OCI-LY3 (cell line): ENCODE results near the gene CRABP1.

Experiments
- H2AFZ ChIP-seq: fragments of 200-600, 300-600 bp; shearing (Covaris generic); 2 replicates; pipeline ENCODE4 v1.6.0; 2014; ENCODE audit warnings: antibody characterized with exemption, low read depth, low read length
- H3K27ac ChIP-seq: fragments of 200-600, 300-600 bp; sonication (generic); 2 replicates; pipeline ENCODE4 v1.5.1; 2014; ENCODE audit warnings: mild to moderate bottlenecking, low read length, moderate library complexity, mixed read lengths
- H3K27me3 ChIP-seq: fragments of 200-600, 300-600 bp; sonication (generic); 2 replicates; pipeline ENCODE4 v1.6.1; 2014; ENCODE audit warnings: low read depth, low read length, mixed read lengths
- H3K36me3 ChIP-seq: fragments of 200-600, 300-600 bp; sonication (generic); replicated peaks from 2 replicates; pipeline ENCODE3; 2014; ENCODE audit warnings: low read depth, low read length, mixed read lengths
- H3K4me1 ChIP-seq: fragments of 300-600, 200-600 bp; sonication (generic); 2 replicates; pipeline ENCODE4 v1.6.1; 2014; ENCODE audit warnings: low read length, mixed read lengths
- H3K4me2 ChIP-seq: fragments of 200-600, 300-600 bp; sonication (generic); 2 replicates; pipeline ENCODE4 v1.6.1; 2014; ENCODE audit warnings: low read length, mixed read lengths
- H3K4me3 ChIP-seq: fragments of 300-600, 200-600 bp; sonication (generic); 2 replicates; pipeline ENCODE4 v1.5.1; 2014; ENCODE audit warnings: antibody characterized with exemption, mild to moderate bottlenecking, low read length, moderate library complexity
- H3K79me2 ChIP-seq: fragments of 300-600, 200-600 bp; shearing (Covaris generic); 2 replicates; pipeline ENCODE4 v1.6.1; 2014; ENCODE audit warnings: mild to moderate bottlenecking, low read length, mixed read lengths
- H3K9ac ChIP-seq: fragments of 300-600, 200-600 bp; shearing (Covaris generic); 2 replicates; pipeline ENCODE4 v1.6.0; 2014; ENCODE audit warnings: mild to moderate bottlenecking, low read length, moderate library complexity
- H3K9me3 ChIP-seq: fragments of 200-600, 300-600 bp; shearing (Covaris generic); 2 replicates; pipeline ENCODE4 v1.6.1; 2014; ENCODE audit warnings: low read length, mixed read lengths; ENCODE audit not compliant: insufficient read depth
- H4K20me1 ChIP-seq: fragments of 200-600, 300-600 bp; sonication (generic); 2 replicates; pipeline ENCODE4 v1.6.1; 2016; ENCODE audit warnings: low read length, mixed read lengths; ENCODE audit not compliant: insufficient read depth
- EZH2phosphoT487 ChIP-seq: fragments of 200-600 bp; shearing (Covaris generic); IDR thresholded peaks from 2 replicates; pipeline ENCODE4 v1.6.1; 2018; ENCODE audit warnings: antibody characterized with exemption, mixed run types, low read depth
- TF ChIP-seq, protein P1 (sequence below): fragments of 200-600, 300-600 bp; sonication (generic); IDR thresholded peaks from 2 replicates; pipeline ENCODE4 v1.5.1; 2014; ENCODE audit warnings: antibody characterized with exemption, low read length, low read depth

CRABP1 gene

DNA sequence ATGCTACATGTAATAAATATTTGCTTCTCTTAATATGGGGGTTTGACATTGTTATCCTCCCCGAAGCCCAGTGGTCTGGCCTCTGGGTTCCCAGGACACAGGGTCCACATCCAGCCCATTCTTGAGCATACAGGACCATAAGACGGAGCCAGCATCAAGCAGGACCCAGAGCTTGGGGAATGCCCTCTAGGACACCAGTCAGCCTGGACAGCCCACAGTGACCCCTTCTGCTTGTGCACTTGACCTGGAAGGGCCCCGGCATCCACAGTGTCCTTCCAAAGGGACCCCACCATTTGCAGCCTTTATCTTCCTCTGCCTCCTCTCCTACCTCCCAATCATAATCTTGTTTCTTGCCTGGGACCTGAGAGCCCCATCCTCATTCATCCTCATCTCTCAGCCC is 51.6 kb downstream of the CRABP1 start:
- no peak overlapping the region for H3K27ac ChIP-seq
- H3K79me2 ChIP-seq, result no peaks in the 10 kb centered on the region
- TF ChIP-seq EZH2phosphoT487, result no peak
- TF ChIP-seq, protein P1, sequence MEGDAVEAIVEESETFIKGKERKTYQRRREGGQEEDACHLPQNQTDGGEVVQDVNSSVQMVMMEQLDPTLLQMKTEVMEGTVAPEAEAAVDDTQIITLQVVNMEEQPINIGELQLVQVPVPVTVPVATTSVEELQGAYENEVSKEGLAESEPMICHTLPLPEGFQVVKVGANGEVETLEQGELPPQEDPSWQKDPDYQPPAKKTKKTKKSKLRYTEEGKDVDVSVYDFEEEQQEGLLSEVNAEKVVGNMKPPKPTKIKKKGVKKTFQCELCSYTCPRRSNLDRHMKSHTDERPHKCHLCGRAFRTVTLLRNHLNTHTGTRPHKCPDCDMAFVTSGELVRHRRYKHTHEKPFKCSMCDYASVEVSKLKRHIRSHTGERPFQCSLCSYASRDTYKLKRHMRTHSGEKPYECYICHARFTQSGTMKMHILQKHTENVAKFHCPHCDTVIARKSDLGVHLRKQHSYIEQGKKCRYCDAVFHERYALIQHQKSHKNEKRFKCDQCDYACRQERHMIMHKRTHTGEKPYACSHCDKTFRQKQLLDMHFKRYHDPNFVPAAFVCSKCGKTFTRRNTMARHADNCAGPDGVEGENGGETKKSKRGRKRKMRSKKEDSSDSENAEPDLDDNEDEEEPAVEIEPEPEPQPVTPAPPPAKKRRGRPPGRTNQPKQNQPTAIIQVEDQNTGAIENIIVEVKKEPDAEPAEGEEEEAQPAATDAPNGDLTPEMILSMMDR, result no peak
- no peak overlapping the region for H3K4me3 ChIP-seq
- H2AFZ ChIP-seq, result no peak overlapping the region
- H3K4me2 ChIP-seq, result no peak overlapping the region
- H3K36me3 ChIP-seq, result no peaks in the 10 kb centered on the region
- H3K9me3 ChIP-seq, result no peaks in the 10 kb centered on the region
- H3K4me1 ChIP-seq, result no peaks in the 10 kb centered on the region
- peaks cover 15% of the 10 kb centered on the region for H3K27me3 ChIP-seq
- no peaks in the 10 kb centered on the region for H4K20me1 ChIP-seq
- no peak overlapping the region for H3K9ac ChIP-seq

DNA sequence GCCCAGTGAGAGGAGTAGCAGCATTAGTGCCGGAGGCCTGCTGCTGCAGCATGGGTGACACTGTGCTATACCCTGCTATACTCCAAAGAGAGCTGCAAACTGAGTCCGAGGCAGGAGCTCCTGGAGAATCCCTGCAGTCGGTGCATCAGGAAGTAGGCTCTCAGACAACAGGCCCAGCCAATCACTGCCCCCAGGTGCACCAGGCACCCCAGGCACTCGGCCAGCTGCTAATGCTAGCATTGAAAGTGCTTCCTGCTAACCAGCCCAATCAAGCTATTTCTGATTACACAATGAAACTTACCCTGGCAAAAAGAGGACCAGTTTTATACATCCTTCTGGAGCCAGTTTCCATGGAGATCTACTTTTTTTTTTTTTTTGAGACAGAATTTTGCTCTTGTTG is 52.3 kb downstream of the CRABP1 start:
- Histone ChIP-seq H3K4me1 (no peaks in the 10 kb centered on the region), H3K9ac (no peak overlapping the region), H2AFZ (no peak overlapping the region), H3K36me3 (no peaks in the 10 kb centered on the region), H3K4me3 (no peak overlapping the region), H3K27me3 (peaks cover 9% of the 10 kb centered on the region), H3K4me2 (no peak overlapping the region), H3K79me2 (no peaks in the 10 kb centered on the region), H3K9me3 (no peaks in the 10 kb centered on the region), H4K20me1 (no peaks in the 10 kb centered on the region), H3K27ac (no peak overlapping the region)
- TF ChIP-seq, protein P1, result no peak
- no peak for TF ChIP-seq EZH2phosphoT487

DNA sequence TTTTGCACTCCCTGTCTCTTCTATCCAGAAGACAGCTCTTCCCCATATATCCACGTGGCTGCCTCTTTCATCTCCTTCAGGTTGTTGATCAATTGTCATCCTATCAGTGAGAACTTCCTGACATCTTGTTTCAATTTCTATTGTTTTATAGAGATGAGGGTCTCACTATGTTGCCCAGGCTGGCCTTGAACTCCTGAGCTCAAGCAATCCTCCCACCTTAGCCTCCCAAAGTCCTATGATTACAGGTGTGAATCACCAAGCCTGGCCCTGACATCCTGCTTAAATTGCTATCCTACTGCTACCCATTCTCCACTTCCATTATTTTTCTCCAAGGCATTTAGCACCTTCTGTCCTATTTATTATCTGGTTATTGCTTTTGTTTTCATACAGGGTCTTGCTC is 53.0 kb downstream of the CRABP1 start:
- H3K27ac ChIP-seq, result no peak overlapping the region
- no peak overlapping the region for H3K4me3 ChIP-seq
- no peaks in the 10 kb centered on the region for H3K79me2 ChIP-seq
- H3K4me1 ChIP-seq, result no peaks in the 10 kb centered on the region
- H3K27me3 ChIP-seq, result peaks cover 3% of the 10 kb centered on the region; the same call in 1 of the 2 replicates
- H3K9ac ChIP-seq, result no peak overlapping the region
- no peak overlapping the region for H3K4me2 ChIP-seq
- no peaks in the 10 kb centered on the region for H3K36me3 ChIP-seq
- TF ChIP-seq EZH2phosphoT487, result no peak
- TF ChIP-seq, protein P1, result no peak
- no peak overlapping the region for H2AFZ ChIP-seq
- H4K20me1 ChIP-seq, result no peaks in the 10 kb centered on the region
- no peaks in the 10 kb centered on the region for H3K9me3 ChIP-seq

DNA sequence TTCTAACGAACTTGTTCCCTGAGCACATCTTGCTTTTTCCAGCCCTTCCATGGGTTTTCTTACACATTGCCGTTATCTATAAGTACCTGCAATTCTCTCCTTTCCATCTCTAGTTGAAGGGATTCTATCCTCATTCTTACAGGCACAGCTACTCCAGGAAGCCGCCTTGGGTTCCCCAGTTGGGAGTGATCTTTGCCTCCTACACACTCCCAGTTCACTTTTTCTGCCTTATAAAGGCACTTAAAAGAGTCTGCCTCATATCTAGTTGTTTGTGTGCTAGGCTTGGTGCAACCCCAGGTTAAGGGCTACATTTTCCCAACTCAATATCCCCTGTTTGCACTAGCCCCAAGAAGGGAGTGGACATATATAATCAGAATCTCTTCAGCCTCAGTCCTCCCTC is 53.9 kb downstream of the CRABP1 start:
- H3K27ac ChIP-seq, result no peak overlapping the region
- TF ChIP-seq, protein P1, result no peak
- TF ChIP-seq EZH2phosphoT487, result no peak
- no peak overlapping the region for H3K9ac ChIP-seq
- H4K20me1 ChIP-seq, result no peaks in the 10 kb centered on the region
- H3K4me3 ChIP-seq, result no peak overlapping the region
- no peak overlapping the region for H2AFZ ChIP-seq
- H3K79me2 ChIP-seq, result no peaks in the 10 kb centered on the region
- H3K4me2 ChIP-seq, result no peak overlapping the region
- H3K9me3 ChIP-seq, result no peaks in the 10 kb centered on the region
- peaks cover 3% of the 10 kb centered on the region; the same call in 1 of the 2 replicates for H3K27me3 ChIP-seq
- no peaks in the 10 kb centered on the region for H3K36me3 ChIP-seq
- H3K4me1 ChIP-seq, result no peaks in the 10 kb centered on the region
